ENCODE results near the gene DENND5A. TPM values are rescaled to one million over a fixed set of nuclear protein-coding genes. Genes with fewer than 3 reads are reported as not detected.

The DENND5A gene
- total and polyA plus RNA-seq, 10 of the 15 experiments (the other 5 are each of a cell fraction or from before 2014, with no cell fraction given): 15.6 to 157 (median 85.1) TPM

DNA sequence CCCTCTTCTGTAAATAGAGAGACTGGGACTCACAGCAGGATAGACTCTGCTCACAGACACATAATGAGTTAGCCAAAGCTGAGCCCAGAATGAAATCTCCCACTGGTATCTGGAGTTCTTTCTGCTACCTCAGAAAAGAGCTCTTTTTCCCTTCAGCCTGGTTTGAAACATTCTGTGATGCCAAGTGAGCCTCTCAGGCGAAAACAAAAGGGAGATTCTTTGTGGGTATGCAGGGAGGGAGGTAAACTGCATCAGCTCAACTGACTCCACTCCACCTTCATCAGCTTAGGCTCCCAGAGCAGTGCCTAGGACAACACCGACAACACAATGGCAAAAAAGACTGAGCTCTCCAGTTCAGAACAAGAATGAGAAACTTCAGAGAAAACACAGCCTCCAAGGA is 118.7 kb downstream of the DENND5A start:
- intact Hi-C loops (cut with micrococcal nuclease; ENCODE audit: unreplicated experiment): no loop called here
- Histone ChIP-seq H3K4me2 (ENCODE audit: control insufficient read depth, insufficient read depth) (no peak overlapping the region), H3K4me1 (ENCODE audit: control insufficient read depth, insufficient read depth, low read length) (no peaks in the 10 kb centered on the region), H3K4me3 (no peak overlapping the region), H3K79me2 (ENCODE audit: control insufficient read depth, insufficient read depth, low read length) (no peaks in the 10 kb centered on the region), H3K9ac (ENCODE audit: control insufficient read depth, insufficient read depth, low read length) (no peak overlapping the region), H4K20me1 (ENCODE audit: control insufficient read depth, insufficient read depth) (no peaks in the 10 kb centered on the region), H3K27ac (ENCODE audit: control insufficient read depth, insufficient read depth) (no peak overlapping the region), H2AFZ (ENCODE audit: control insufficient read depth, low read depth, low read length) (no peak overlapping the region), H3K36me3 (ENCODE audit: control insufficient read depth in 2 of 2, insufficient read depth in 2 of 2, low read length in 1 of 2) (peaks cover 4 to 29% of the 10 kb centered on the region in 2 experiments), H3K27me3 (replicated peaks in 1 of 2; ENCODE audit: control insufficient read depth in 2 of 2, insufficient read depth in 2 of 2, low read length in 1 of 2) (no peaks in the 10 kb centered on the region), H3K9me3 (replicated peaks; ENCODE audit: control insufficient read depth, insufficient read depth, low read length) (no peaks in the 10 kb centered on the region)
- in situ Hi-C loops (cut with MboI): no loop called here
- 77% methylated on average over 2 of the region's 2 CpGs for WGBS (ENCODE audit: insufficient coverage, insufficient replicate concordance, low lambda C conversion rate, missing lambda C conversion rate)
- ATAC-seq: no peak
- BruUV-seq (replicated peaks): no TSS peak
- ChIA-PET SMC1A (ENCODE audit: uncharacterized antibody, unreplicated experiment) (interaction anchor here (1.7 kb wide), 1 partner anchor 9 kb away, joined by 8 read pairs; no protein-coding TSS in a partner anchor), RAD21 (ENCODE audit: unreplicated experiment) (interaction anchor here (1.0 kb wide), 1 partner anchor 131 kb away, joined by 3 read pairs; no protein-coding TSS in a partner anchor), CTCF (interaction anchor here (0.6 to 2.2 kb wide), 5 partner anchors 9 to 360 kb away, joined by 3 to 7 read pairs (median 5); no protein-coding TSS in a partner anchor), POLR2A (no interaction called here)
- DNase-seq (ENCODE audit: low read depth, low spot score): no peak
- TF ChIP-seq WRNIP1 (IDR thresholded peaks at IDR 0.05; ENCODE audit: borderline replicate concordance, low read depth, low read length) (no peak), HDGF (IDR thresholded peaks at IDR 0.05) (no peak), SIX5 (IDR thresholded peaks at IDR 0.05; ENCODE audit: low read depth, low read length, severe bottlenecking) (no peak), CHD1 (IDR thresholded peaks at IDR 0.05; ENCODE audit: low read depth, low read length) (no peak), ETV6 (conservative IDR thresholded peaks at IDR 0.05 in 1 of 2, IDR thresholded peaks at IDR 0.05 in 1 of 2; ENCODE audit: borderline replicate concordance in 1 of 2, low read depth in 1 of 2) (no peak), ZNF384 (IDR thresholded peaks at IDR 0.05; ENCODE audit: borderline replicate concordance, low read depth, low read length) (no peak), ZNF274 (IDR thresholded peaks at IDR 0.05; ENCODE audit: insufficient read depth, insufficient read length) (no peak), ZNF622 (IDR thresholded peaks at IDR 0.05) (no peak), RELA (IDR thresholded peaks at IDR 0.05; ENCODE audit: borderline replicate concordance, partially characterized antibody) (no peak)
- TF ChIP-seq, protein P1, sequence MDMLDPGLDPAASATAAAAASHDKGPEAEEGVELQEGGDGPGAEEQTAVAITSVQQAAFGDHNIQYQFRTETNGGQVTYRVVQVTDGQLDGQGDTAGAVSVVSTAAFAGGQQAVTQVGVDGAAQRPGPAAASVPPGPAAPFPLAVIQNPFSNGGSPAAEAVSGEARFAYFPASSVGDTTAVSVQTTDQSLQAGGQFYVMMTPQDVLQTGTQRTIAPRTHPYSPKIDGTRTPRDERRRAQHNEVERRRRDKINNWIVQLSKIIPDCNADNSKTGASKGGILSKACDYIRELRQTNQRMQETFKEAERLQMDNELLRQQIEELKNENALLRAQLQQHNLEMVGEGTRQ (IDR thresholded peaks at IDR 0.05; ENCODE audit: borderline replicate concordance, low read depth, low read length): no peak
- TF ChIP-seq, protein P2, sequence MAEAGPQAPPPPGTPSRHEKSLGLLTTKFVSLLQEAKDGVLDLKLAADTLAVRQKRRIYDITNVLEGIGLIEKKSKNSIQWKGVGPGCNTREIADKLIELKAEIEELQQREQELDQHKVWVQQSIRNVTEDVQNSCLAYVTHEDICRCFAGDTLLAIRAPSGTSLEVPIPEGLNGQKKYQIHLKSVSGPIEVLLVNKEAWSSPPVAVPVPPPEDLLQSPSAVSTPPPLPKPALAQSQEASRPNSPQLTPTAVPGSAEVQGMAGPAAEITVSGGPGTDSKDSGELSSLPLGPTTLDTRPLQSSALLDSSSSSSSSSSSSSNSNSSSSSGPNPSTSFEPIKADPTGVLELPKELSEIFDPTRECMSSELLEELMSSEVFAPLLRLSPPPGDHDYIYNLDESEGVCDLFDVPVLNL (IDR thresholded peaks at IDR 0.05; ENCODE audit: low read depth, low read length): no peak
- FAIRE-seq: no peak
